Heart left ventricle (tissue), 13 donors: ENCODE measurements around the gene ZFP91.

ENCODE experiments used
- POLR2A ChIP-seq, 2 donors: fragments of 450-650 bp; IDR thresholded peaks; one replicate each; pipeline ENCODE4 v1.6.1; 2017; ENCODE audit warnings: antibody characterized with exemption in 2 of 2, mild to moderate bottlenecking in 2 of 2, moderate library complexity in 2 of 2
- TF ChIP-seq, protein P1 (sequence below), 12 donors: fragments of 200-600 bp; sonication (generic) in 4 of 12; IDR thresholded peaks; one replicate each; pipeline versions ENCODE4 v1.5.0 to v1.8.0; 2018 to 2022; ENCODE audit warnings: antibody characterized with exemption in 12 of 12, mild to moderate bottlenecking in 5 of 12
- donor health status: ischemic (EF 13 %, LVEDD 7.1; RV severe dilation, severe dysfunction).
- donor health status: DM: no; HTN: yes; CAD: no.
- donor health status: DM: no; HTN: no; CAD: no.
- donor health status: ischemic (EF 25% LVEDD 6.9; RV normal size, moderate dysfunction).
- donor health status: ischemic (EF 25% LVEDD 5.7; RV mildly dilated, moderate dysfunction).
- donor health status: ischemic (EF 35%, LVEDD 5.7; RV mildly dilated, moderate dysfunction).
- donor health status: nonischemic (EF 11% LVEDD 7.7; RV severe dilation, severe dysfunction).
- donor health status: DM: yes; HTN: yes; CAD: no.
- donor health status: PGD.
- donor health status: ischemic (EF 29% LVEDD 5.4; RV normal size, mild dysfunction).
- donor health status: nonischemic (EF 23%, LVEDD 6.1; RV moderate dilation, normal function).

- TF ChIP-seq, protein P1, sequence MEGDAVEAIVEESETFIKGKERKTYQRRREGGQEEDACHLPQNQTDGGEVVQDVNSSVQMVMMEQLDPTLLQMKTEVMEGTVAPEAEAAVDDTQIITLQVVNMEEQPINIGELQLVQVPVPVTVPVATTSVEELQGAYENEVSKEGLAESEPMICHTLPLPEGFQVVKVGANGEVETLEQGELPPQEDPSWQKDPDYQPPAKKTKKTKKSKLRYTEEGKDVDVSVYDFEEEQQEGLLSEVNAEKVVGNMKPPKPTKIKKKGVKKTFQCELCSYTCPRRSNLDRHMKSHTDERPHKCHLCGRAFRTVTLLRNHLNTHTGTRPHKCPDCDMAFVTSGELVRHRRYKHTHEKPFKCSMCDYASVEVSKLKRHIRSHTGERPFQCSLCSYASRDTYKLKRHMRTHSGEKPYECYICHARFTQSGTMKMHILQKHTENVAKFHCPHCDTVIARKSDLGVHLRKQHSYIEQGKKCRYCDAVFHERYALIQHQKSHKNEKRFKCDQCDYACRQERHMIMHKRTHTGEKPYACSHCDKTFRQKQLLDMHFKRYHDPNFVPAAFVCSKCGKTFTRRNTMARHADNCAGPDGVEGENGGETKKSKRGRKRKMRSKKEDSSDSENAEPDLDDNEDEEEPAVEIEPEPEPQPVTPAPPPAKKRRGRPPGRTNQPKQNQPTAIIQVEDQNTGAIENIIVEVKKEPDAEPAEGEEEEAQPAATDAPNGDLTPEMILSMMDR (IDR thresholded peaks at IDR 0.05): no peak
- no peak for TF ChIP-seq POLR2A (IDR thresholded peaks at IDR 0.05)
These were observed 48.1 kb downstream of the ZFP91 start for GRCh38 chr11:58626934-58627483.
